K562 (cell line): ENCODE measurements around the gene HDHD2. TPM values are rescaled to one million over a fixed set of nuclear protein-coding genes. Genes with fewer than 3 reads are reported as not detected.

Source experiments
- ATAC-seq: fragments of 200-7000 bp; cut with Tn5 transposase; 3 replicates; pipeline ENCODE4 v1.9.1; 2020; ENCODE audit warnings: moderate library complexity
- BruUV-seq: library from RNA; stranded (reverse); fragments of 400-500 nt; replicated peaks from 2 replicates; lab custom pipeline; 2021; lab: Mats Ljungman, UMichigan
- CTCF ChIA-PET: fragments of 300-600 bp; formaldehyde crosslinking; extraction: SDS; loops from one replicate; lab custom pipeline; 2021; ENCODE audit warnings: low intra/inter-chr PET ratio; lab: Yijun Ruan, JAX
- POLR2A ChIA-PET: fragments of 300-600, 350-650 bp; sonication (Branson Sonifier 250); formaldehyde crosslinking; extraction: SDS; loops from one replicate; lab custom pipeline; 2021; ENCODE audit warnings: antibody characterized with exemption, inconsistent platforms; lab: Yijun Ruan, JAX
- DNase-seq, 4 experiments: peaks; one replicate each; pipeline versions ENCODE4 v3.0.0 to v3.0.0-alpha.2; 2011 to 2018; ENCODE audit warnings: low spot score in 3 of 4, mixed read lengths in 3 of 4; ENCODE audit errors: extremely low read depth in 1 of 4
- FAIRE-seq: peaks from 2 replicates; lab custom pipeline; 2011; peaks lifted over from hg19 to GRCh38; lab: Jason Lieb, UNC
- H2AFZ ChIP-seq: 2 replicates; pipeline ENCODE4 v1.6.0; 2011; ENCODE audit warnings: low read depth, low read length, control low read depth, inconsistent platforms
- H3K27ac ChIP-seq: fragments of 200-600 bp; 3 replicates; pipeline ENCODE4 v1.8.0; 2011; ENCODE audit warnings: low read depth, mild to moderate bottlenecking, control low read depth, inconsistent platforms, low read length, moderate library complexity, mixed read lengths; ENCODE audit errors: extremely low read depth
- H3K27me3 ChIP-seq, 2 experiments: fragments of 300-600 bp in 1 of 2; 2 replicates in 1 of 2; 3 replicates in 1 of 2; pipeline versions ENCODE4 v1.6.0 to v1.8.0; 2011; ENCODE audit warnings: inconsistent platforms in 2 of 2, low read length in 2 of 2, mild to moderate bottlenecking in 1 of 2, mixed read lengths in 1 of 2, moderate library complexity in 1 of 2; ENCODE audit not compliant: control insufficient read depth in 2 of 2, insufficient read depth in 2 of 2
- H3K36me3 ChIP-seq: fragments of 300-600 bp; 3 replicates; pipeline ENCODE4 v1.8.0; 2011; ENCODE audit warnings: mild to moderate bottlenecking, low read length, inconsistent platforms; ENCODE audit not compliant: control insufficient read depth, insufficient read depth
- H3K4me1 ChIP-seq, 2 experiments: fragments of 200-600 bp in 1 of 2; replicated peaks in 1 of 2; 2 replicates in 1 of 2; 3 replicates in 1 of 2; pipeline versions ENCODE4 v1.5.1 to v1.8.0; 2011; ENCODE audit warnings: inconsistent platforms in 2 of 2, low read length in 2 of 2, mild to moderate bottlenecking in 1 of 2, mixed read lengths in 1 of 2, moderate library complexity in 1 of 2; ENCODE audit not compliant: control insufficient read depth in 2 of 2, insufficient read depth in 2 of 2
- H3K4me2 ChIP-seq: 2 replicates; pipeline ENCODE4 v1.6.1; 2011; ENCODE audit warnings: low read length, control low read depth, inconsistent platforms, mixed read lengths; ENCODE audit not compliant: insufficient read depth
- H3K4me3 ChIP-seq: fragments of 200-600 bp; sonication (generic), shearing (Covaris generic); 2 replicates; pipeline ENCODE4 v1.5.1; 2016; ENCODE audit warnings: control low read depth, inconsistent platforms
- H3K79me2 ChIP-seq: fragments of 200-600 bp; 3 replicates; pipeline ENCODE4 v1.8.0; 2011; ENCODE audit warnings: low read length, inconsistent platforms; ENCODE audit not compliant: control insufficient read depth, insufficient read depth
- H3K9ac ChIP-seq, 2 experiments: 2 replicates each; pipeline versions ENCODE4 v1.6.0 to v1.6.1; 2011; ENCODE audit warnings: low read depth in 2 of 2, low read length in 2 of 2, control low read depth in 1 of 2, inconsistent platforms in 1 of 2, mild to moderate bottlenecking in 1 of 2, mixed read lengths in 1 of 2; ENCODE audit not compliant: insufficient read depth in 1 of 2
- H3K9me1 ChIP-seq: one replicate; pipeline ENCODE4 v1.6.0; 2011; ENCODE audit warnings: inconsistent platforms, mild to moderate bottlenecking, low read length, moderate library complexity; ENCODE audit not compliant: control insufficient read depth, insufficient read depth
- H3K9me3 ChIP-seq: replicated peaks from 2 replicates; pipeline ENCODE4 v1.5.1; 2011; ENCODE audit warnings: low read depth, low read length, inconsistent platforms; ENCODE audit not compliant: control insufficient read depth, insufficient read depth
- H4K20me1 ChIP-seq: replicated peaks from 2 replicates; pipeline ENCODE4 v1.6.1; 2011; ENCODE audit warnings: low read length, inconsistent platforms, mixed read lengths; ENCODE audit not compliant: control insufficient read depth, insufficient read depth
- HDAC3 ChIP-seq: fragments of 450-650 bp; IDR thresholded peaks from 2 replicates; pipeline ENCODE4 v1.6.1; 2018; ENCODE audit warnings: borderline replicate concordance, mild to moderate bottlenecking, moderate library complexity; ENCODE audit not compliant: partially characterized antibody
- KDM1A ChIP-seq, 2 experiments: fragments of 450-650 bp; IDR thresholded peaks; 2 replicates each; pipeline ENCODE4 v1.6.1; 2016; ENCODE audit warnings: mild to moderate bottlenecking in 2 of 2
- MCM7 ChIP-seq, 2 experiments: fragments of 450-650 bp; IDR thresholded peaks; 2 replicates each; pipeline ENCODE4 v1.6.1; 2016 to 2018
- NONO ChIP-seq, 2 experiments: fragments of 200-400 bp in 1 of 2; fragments of 450-650 bp in 1 of 2; formaldehyde crosslinking in 1 of 2; IDR thresholded peaks; 2 replicates each; pipeline ENCODE4 v1.6.1; 2017; ENCODE audit warnings: low read depth in 2 of 2, mild to moderate bottlenecking in 2 of 2, moderate library complexity in 2 of 2, low read length in 1 of 2
- PHB ChIP-seq: fragments of 250-450 bp; sonication (Bioruptor Pico); IDR thresholded peaks from 2 replicates; pipeline ENCODE4 v1.5.0; 2021
- SOX6 ChIP-seq: fragments of 450-650 bp; IDR thresholded peaks from 2 replicates; pipeline ENCODE4 v1.6.1; 2014; ENCODE audit warnings: mild to moderate bottlenecking
- ZNF79 ChIP-seq: fragments of 250-450 bp; sonication (Bioruptor Pico); IDR thresholded peaks from 2 replicates; pipeline ENCODE4 v1.4.0; 2020; ENCODE audit warnings: low read depth, mild to moderate bottlenecking, moderate library complexity
- WGBS: fragments of 100-300 bp; shearing (Covaris generic); methylation state at CpG from one replicate; pipeline ENCODE4 v1.1.6; 2016; ENCODE audit warnings: low coverage, mixed read lengths; ENCODE audit not compliant: insufficient coverage; ENCODE audit errors: missing lambda C conversion rate; 5-methylcytosine and 5-hydroxymethylcytosine counted together
- in situ Hi-C: fragments of 300-500 bp; cut with MboI; formaldehyde crosslinking; loops from 4 replicates; pipeline ENCODE4 v1.15.0; 2018; ENCODE audit warnings: inconsistent platforms, mixed read lengths
- intact Hi-C: fragments of 100-400 bp; cut with micrococcal nuclease; formaldehyde crosslinking; loops from 2 replicates; pipeline ENCODE4 v1.14.2; 2022
- polyA plus RNA-seq, 8 experiments: library from polyadenylated mRNA; depleted of rRNA in 4 of 8; stranded (reverse) in 5 of 8; unstranded in 3 of 8; fragments of >200 nt; fragmentation: Nextera tagmentation in 2 of 8; fragmentation: Illumina TruSeq in 1 of 8; extraction: Ambion mirVana in 2 of 8; extraction: Trizol in 1 of 8; gene quantifications; 2 replicates each; pipeline versions ENCODE4 v1.2.1 to v1.2.3, GENCODE V29; 2011 to 2014; ENCODE audit warnings: inconsistent platforms in 1 of 8, missing spikeins in 1 of 8
- total RNA-seq, 7 experiments: library from RNA; depleted of rRNA in 6 of 7; stranded (reverse); fragments of >200 nt in 6 of 7; fragmentation: Illumina TruSeq in 2 of 7; extraction: Trizol in 2 of 7; gene quantifications; 2 replicates each; pipeline versions ENCODE4 v1.2.1 to v1.2.3, GENCODE V29; 2011 to 2021; ENCODE audit warnings: low replicate concordance in 1 of 7
- TF ChIP-seq, protein P1 (sequence below), 2 experiments: fragments of 450-650 bp in 1 of 2; sonication (generic) in 1 of 2; formaldehyde crosslinking in 1 of 2; IDR thresholded peaks; 2 replicates each; pipeline versions ENCODE4 v1.7.1 to v1.9.0; 2016 to 2022; ENCODE audit warnings: inconsistent platforms in 1 of 2, mild to moderate bottlenecking in 1 of 2, missing genetic modification reagents in 1 of 2
- TF ChIP-seq, protein P2 (sequence below), 2 experiments: fragments of 150-350 bp in 1 of 2; IDR thresholded peaks; 2 replicates each; pipeline ENCODE4 v1.6.1; 2012 to 2016; ENCODE audit warnings: low read depth in 2 of 2, low read length in 2 of 2, mild to moderate bottlenecking in 1 of 2, moderate library complexity in 1 of 2

The HDHD2 gene
- total and polyA plus RNA-seq, 9 of the 15 experiments (the other 6 are each of a cell fraction or from before 2014, with no cell fraction given) = 6.8 to 25.2 (median 21.5) TPM

DNA sequence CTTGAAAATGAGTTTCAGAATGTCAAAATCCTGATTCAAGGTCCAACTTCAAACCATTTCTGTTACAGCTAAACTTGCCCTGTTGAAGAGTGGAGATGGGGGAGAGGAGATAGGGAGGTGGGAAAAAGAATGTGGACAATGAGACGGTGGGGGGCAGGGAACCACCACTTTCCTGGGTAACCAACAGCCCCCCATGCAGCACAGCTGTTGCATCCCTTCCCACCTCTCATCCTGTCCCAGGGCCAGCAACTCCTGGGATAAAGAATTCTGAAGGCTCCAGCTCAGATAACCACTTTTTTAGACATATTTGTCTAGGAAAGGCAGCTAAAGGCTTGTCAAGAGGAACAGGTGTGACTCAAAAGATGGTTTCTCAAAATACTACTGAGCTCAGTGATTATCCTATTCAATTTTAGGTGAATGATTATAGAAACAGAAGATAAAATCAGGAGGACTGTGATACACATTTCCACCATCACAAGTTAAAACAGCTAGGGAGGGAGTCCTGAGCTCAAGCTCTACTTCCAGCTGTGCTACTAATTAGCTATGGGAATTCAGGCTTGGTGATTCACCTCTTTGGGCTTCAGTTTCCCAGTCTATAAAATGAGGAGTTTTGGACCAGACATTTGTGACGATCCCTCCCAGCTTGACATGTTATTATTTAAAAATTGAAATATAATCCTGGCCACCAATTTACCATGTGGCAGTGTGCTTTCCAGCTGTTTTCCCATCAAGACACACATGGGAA is 36.3 kb downstream of the HDHD2 start:
- Histone ChIP-seq H3K27me3 (no peaks in the 10 kb centered on the region), H3K79me2 (no peaks in the 10 kb centered on the region), H3K9me1 (no peaks in the 10 kb centered on the region), H3K9ac (no peak overlapping the region), H3K36me3 (peaks cover 37% of the 10 kb centered on the region; the same call in 2 of the 3 replicates), H2AFZ (no peak overlapping the region), H3K27ac (no peak overlapping the region), H3K4me3 (no peak overlapping the region), H3K4me1 (no peaks in the 10 kb centered on the region), H3K9me3 (no peaks in the 10 kb centered on the region), H4K20me1 (no peaks in the 10 kb centered on the region), H3K4me2 (no peak overlapping the region)
- WGBS = 83% methylated on average over 2 of the region's 2 CpGs
- FAIRE-seq (no peak), DNase-seq (no peak), ATAC-seq (no peak)
- BruUV-seq = no TSS peak
- ChIA-PET CTCF (no interaction called here), POLR2A (interaction anchor here (0.7 to 1.0 kb wide), 4 partner anchors 11 to 96 kb away, joined by 3 read pairs; partner anchors contain the start of gene HDHD2)
- intact Hi-C loops (no loop called here), in situ Hi-C loops (no loop called here)
- TF ChIP-seq, protein P1, sequence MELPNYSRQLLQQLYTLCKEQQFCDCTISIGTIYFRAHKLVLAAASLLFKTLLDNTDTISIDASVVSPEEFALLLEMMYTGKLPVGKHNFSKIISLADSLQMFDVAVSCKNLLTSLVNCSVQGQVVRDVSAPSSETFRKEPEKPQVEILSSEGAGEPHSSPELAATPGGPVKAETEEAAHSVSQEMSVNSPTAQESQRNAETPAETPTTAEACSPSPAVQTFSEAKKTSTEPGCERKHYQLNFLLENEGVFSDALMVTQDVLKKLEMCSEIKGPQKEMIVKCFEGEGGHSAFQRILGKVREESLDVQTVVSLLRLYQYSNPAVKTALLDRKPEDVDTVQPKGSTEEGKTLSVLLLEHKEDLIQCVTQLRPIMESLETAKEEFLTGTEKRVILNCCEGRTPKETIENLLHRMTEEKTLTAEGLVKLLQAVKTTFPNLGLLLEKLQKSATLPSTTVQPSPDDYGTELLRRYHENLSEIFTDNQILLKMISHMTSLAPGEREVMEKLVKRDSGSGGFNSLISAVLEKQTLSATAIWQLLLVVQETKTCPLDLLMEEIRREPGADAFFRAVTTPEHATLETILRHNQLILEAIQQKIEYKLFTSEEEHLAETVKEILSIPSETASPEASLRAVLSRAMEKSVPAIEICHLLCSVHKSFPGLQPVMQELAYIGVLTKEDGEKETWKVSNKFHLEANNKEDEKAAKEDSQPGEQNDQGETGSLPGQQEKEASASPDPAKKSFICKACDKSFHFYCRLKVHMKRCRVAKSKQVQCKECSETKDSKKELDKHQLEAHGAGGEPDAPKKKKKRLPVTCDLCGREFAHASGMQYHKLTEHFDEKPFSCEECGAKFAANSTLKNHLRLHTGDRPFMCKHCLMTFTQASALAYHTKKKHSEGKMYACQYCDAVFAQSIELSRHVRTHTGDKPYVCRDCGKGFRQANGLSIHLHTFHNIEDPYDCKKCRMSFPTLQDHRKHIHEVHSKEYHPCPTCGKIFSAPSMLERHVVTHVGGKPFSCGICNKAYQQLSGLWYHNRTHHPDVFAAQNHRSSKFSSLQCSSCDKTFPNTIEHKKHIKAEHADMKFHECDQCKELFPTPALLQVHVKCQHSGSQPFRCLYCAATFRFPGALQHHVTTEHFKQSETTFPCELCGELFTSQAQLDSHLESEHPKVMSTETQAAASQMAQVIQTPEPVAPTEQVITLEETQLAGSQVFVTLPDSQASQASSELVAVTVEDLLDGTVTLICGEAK (IDR thresholded peaks at IDR 0.05) = no peak
- TF ChIP-seq, protein P1 (CRISPR knock-in tag; IDR thresholded peaks at IDR 0.05) = no peak
- TF ChIP-seq SOX6 = no peak
- no peak for TF ChIP-seq PHB (CRISPR knock-in tag)
- TF ChIP-seq ZNF79 = no peak
- TF ChIP-seq, protein P2, sequence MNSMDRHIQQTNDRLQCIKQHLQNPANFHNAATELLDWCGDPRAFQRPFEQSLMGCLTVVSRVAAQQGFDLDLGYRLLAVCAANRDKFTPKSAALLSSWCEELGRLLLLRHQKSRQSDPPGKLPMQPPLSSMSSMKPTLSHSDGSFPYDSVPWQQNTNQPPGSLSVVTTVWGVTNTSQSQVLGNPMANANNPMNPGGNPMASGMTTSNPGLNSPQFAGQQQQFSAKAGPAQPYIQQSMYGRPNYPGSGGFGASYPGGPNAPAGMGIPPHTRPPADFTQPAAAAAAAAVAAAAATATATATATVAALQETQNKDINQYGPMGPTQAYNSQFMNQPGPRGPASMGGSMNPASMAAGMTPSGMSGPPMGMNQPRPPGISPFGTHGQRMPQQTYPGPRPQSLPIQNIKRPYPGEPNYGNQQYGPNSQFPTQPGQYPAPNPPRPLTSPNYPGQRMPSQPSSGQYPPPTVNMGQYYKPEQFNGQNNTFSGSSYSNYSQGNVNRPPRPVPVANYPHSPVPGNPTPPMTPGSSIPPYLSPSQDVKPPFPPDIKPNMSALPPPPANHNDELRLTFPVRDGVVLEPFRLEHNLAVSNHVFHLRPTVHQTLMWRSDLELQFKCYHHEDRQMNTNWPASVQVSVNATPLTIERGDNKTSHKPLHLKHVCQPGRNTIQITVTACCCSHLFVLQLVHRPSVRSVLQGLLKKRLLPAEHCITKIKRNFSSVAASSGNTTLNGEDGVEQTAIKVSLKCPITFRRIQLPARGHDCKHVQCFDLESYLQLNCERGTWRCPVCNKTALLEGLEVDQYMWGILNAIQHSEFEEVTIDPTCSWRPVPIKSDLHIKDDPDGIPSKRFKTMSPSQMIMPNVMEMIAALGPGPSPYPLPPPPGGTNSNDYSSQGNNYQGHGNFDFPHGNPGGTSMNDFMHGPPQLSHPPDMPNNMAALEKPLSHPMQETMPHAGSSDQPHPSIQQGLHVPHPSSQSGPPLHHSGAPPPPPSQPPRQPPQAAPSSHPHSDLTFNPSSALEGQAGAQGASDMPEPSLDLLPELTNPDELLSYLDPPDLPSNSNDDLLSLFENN (IDR thresholded peaks at IDR 0.05; ENCODE audit: low read depth in 2 of 2, low read length in 2 of 2) = no peak
- no peak for TF ChIP-seq HDAC3
- no peak for TF ChIP-seq KDM1A (IDR thresholded peaks at IDR 0.05)
- TF ChIP-seq MCM7 (IDR thresholded peaks at IDR 0.05) = no peak
- no peak for TF ChIP-seq NONO (IDR thresholded peaks at IDR 0.05; ENCODE audit: low read depth in 2 of 2, low read length in 1 of 2)
